HG03432 (cell line): ENCODE measurements around the gene INTS15.
A peak's percentile ranks its signal among the peaks of the same experiment; 100 is the strongest.
"Not testable (repeated sequence)": the region's sequence is repeated elsewhere in the genome, so short reads cannot be mapped to it uniquely, and the experiment has no call there.

Experiments used
- ATAC-seq: cut with Tn5 transposase; IDR thresholded peaks from one replicate; pipeline ENCODE4 v1.9.1; 2021; ENCODE audit warnings: mild to moderate bottlenecking, moderate library complexity; ENCODE audit not compliant: unreplicated experiment

The INTS15 gene

GRCh38 chr7:6616854-6617643, 27.2 kb downstream of the INTS15 start:
- ATAC-seq = no peak

- ATAC-seq = no peak
Observed at GRCh38 chr7:6618621-6619020, 28.8 kb downstream of the INTS15 start.

- ATAC-seq = no peak
Observed at GRCh38 chr7:6619961-6620360, 30.1 kb downstream of the INTS15 start.

GRCh38 chr7:6621195-6622133, 31.6 kb downstream of the INTS15 start:
- ATAC-seq = no peak

- ATAC-seq = no peak
Observed at GRCh38 chr7:6622134-6622710, 32.4 kb downstream of the INTS15 start.

- ATAC-seq = no peak
Observed at GRCh38 chr7:6623589-6624245, 33.9 kb downstream of the INTS15 start.

GRCh38 chr7:6624246-6624611, 34.4 kb downstream of the INTS15 start:
- ATAC-seq = no peak

- no peak for ATAC-seq
Observed at GRCh38 chr7:6628045-6628444, 38.2 kb downstream of the INTS15 start.

GRCh38 chr7:6630007-6630849, 40.4 kb downstream of the INTS15 start:
- no peak for ATAC-seq

- ATAC-seq = no peak
Observed at GRCh38 chr7:6631605-6632004, 41.8 kb downstream of the INTS15 start.

GRCh38 chr7:6634021-6634420, 44.2 kb downstream of the INTS15 start:
- no peak for ATAC-seq

- ATAC-seq = not testable (repeated sequence)
Observed at GRCh38 chr7:6634971-6635370, 45.1 kb downstream of the INTS15 start.

GRCh38 chr7:6636741-6637543, 47.1 kb downstream of the INTS15 start, which contains the start of gene ZNF316:
TSS of gene ZNF316 (plus strand) at chr7:6637318. CDS start at chr7:6642410, 5,092 bp downstream.
- ATAC-seq = peak; percentile 78

GRCh38 chr7:6637544-6638229, 47.9 kb downstream of the INTS15 start:
- ATAC-seq = peak; percentile 86

- ATAC-seq = no peak
Observed at GRCh38 chr7:6639032-6639431, 49.2 kb downstream of the INTS15 start.

GRCh38 chr7:6639627-6640026, 49.8 kb downstream of the INTS15 start:
- no peak for ATAC-seq

GRCh38 chr7:6640246-6640721, 50.5 kb downstream of the INTS15 start:
- ATAC-seq = no peak

GRCh38 chr7:6641305-6642035, 51.6 kb downstream of the INTS15 start:
- ATAC-seq = no peak
